ENCODE results near the gene RAB6B.

Gene RAB6B

GRCh38 chr3:133863911-133864310 is 31.8 kb downstream of the RAB6B start:
- no peak for DNase-seq (ENCODE audit: extremely low spot score)
- CTCF ChIA-PET: interaction anchor here (1.0 to 1.7 kb wide), 2 partner anchors 14 to 16 kb away, joined by 3 to 9 read pairs; no protein-coding TSS in a partner anchor
- TF ChIP-seq, protein P1, sequence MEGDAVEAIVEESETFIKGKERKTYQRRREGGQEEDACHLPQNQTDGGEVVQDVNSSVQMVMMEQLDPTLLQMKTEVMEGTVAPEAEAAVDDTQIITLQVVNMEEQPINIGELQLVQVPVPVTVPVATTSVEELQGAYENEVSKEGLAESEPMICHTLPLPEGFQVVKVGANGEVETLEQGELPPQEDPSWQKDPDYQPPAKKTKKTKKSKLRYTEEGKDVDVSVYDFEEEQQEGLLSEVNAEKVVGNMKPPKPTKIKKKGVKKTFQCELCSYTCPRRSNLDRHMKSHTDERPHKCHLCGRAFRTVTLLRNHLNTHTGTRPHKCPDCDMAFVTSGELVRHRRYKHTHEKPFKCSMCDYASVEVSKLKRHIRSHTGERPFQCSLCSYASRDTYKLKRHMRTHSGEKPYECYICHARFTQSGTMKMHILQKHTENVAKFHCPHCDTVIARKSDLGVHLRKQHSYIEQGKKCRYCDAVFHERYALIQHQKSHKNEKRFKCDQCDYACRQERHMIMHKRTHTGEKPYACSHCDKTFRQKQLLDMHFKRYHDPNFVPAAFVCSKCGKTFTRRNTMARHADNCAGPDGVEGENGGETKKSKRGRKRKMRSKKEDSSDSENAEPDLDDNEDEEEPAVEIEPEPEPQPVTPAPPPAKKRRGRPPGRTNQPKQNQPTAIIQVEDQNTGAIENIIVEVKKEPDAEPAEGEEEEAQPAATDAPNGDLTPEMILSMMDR (IDR thresholded peaks at IDR 0.05; ENCODE audit: control extremely low read depth, extremely low read depth, low read depth, missing control alignments): no peak
- POLR2A ChIA-PET: no interaction called here

- DNase-seq (ENCODE audit: extremely low spot score): no peak
- ChIA-PET CTCF (interaction anchor here (1.1 kb wide), 1 partner anchor 24 kb away, joined by 3 read pairs; no protein-coding TSS in a partner anchor), POLR2A (no interaction called here)
- TF ChIP-seq, protein P1 (IDR thresholded peaks at IDR 0.05; ENCODE audit: control extremely low read depth, extremely low read depth, low read depth, missing control alignments): no peak
These were observed 33.5 kb downstream of the RAB6B start for GRCh38 chr3:133862161-133862560.

- ChIA-PET CTCF (no interaction called here), POLR2A (no interaction called here)
- DNase-seq (ENCODE audit: extremely low spot score): no peak
- TF ChIP-seq, protein P1 (IDR thresholded peaks at IDR 0.05; ENCODE audit: control extremely low read depth, extremely low read depth, low read depth, missing control alignments): no peak
These were observed 35.2 kb downstream of the RAB6B start for GRCh38 chr3:133860519-133860918.

DNA sequence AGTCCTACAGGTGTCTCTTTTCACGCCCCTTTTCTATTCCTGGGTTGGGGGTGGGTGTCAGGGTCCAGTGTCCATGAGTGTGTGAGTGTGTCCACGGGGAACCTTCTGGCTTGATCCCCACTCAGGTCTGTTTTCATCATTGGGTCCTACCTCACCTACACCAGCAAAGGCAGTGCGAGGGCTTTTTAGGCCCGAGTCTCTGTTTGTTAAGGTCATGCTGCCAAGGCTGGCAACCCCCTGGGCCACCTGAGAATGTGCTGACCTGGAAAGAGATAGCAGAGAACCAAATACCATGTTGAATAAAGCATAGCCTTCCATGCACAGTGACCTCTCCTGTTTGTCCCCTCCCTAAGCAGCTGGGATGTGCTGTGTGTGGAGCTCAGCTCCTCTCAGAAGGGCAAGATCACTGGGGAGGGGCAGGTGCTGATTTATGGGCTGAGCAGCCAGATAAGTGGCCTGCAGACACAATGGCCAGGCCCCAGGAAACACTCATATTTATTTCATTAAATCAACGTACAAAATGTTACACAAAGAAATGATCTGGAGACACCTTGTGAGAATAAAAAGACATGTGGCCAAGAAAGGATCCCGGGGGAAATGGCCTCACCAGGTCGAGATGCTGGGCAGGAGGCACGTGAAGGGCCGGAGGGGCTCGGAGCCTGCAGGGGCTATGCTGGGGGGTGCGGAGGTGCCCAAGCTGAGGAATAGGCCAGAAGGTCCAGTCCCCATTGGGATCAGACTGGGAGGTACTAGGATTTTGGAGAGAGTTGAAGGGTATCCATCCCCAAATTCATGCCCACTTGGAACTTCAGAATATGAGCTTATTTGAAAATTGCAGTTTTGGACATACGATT is 36.1 kb downstream of the RAB6B start:
- TF ChIP-seq, protein P1 (IDR thresholded peaks at IDR 0.05; ENCODE audit: control extremely low read depth, extremely low read depth, low read depth, missing control alignments): no peak
- ChIA-PET POLR2A (no interaction called here), CTCF (no interaction called here)
- DNase-seq (ENCODE audit: extremely low spot score): no peak

DNA sequence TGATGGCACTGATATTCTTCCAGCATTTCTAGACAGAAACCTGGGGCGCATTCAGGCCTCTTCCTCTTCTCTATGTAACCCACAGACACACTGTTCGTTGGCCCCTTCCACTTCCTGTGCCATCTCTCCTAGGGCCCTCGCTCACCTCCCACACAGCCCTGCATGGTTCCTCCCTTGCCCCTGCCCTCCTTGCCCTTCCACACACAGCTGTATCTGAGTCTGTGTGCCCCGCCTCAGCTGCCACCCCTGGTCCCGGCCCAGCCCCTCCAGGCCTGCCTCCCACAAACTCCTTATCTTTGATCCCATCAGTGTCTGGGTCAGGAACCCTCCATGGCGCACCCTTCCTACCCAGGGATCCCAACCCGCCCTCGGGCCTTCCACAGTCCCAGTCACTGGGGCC is 37.9 kb downstream of the RAB6B start:
- ChIA-PET CTCF (no interaction called here), POLR2A (no interaction called here)
- DNase-seq (ENCODE audit: extremely low spot score): no peak
- TF ChIP-seq, protein P1 (IDR thresholded peaks at IDR 0.05; ENCODE audit: control extremely low read depth, extremely low read depth, low read depth, missing control alignments): no peak

- ChIA-PET POLR2A (no interaction called here), CTCF (interaction anchor here (1.0 kb wide), 1 partner anchor 10 kb away, joined by 3 read pairs; no protein-coding TSS in a partner anchor)
- no peak for DNase-seq (ENCODE audit: extremely low spot score)
- TF ChIP-seq, protein P1 (IDR thresholded peaks at IDR 0.05; ENCODE audit: control extremely low read depth, extremely low read depth, low read depth, missing control alignments): no peak
These were observed 39.4 kb downstream of the RAB6B start for GRCh38 chr3:133856316-133856715.
